ENCODE measurements around the gene LIPT2. TPM values are rescaled to one million over a fixed set of nuclear protein-coding genes. Genes with fewer than 3 reads are reported as not detected.

The LIPT2 gene
- total RNA-seq, 1 experiment from 2014 or later, result 8.2 TPM

DNA sequence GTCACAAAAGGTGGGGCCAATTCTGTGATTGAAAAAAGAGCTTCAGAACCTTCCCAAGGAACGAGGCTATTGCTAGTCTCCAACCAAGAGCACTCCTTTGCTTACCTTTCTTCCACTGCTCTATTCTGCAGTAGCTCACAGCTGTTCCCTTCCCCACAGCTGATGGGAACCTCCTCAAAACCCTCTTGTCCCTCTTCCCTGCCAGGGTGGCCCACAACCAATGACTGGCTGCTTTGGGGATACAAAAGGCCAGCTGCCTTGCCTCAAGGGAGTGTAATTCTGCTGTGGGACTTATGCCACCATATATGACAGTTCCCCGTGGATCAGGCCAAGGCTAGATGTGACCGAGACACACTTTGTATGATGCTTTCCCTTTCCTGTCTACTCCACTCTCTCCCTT, 41.2 kb downstream of the LIPT2 start:
- H3K14ac ChIP-seq (ENCODE audit: insufficient read depth, low read length), result no peak overlapping the region
- Mint-ChIP-seq H3K36me3 (ENCODE audit: insufficient read depth in 1 of 3, low read depth in 3 of 3) (peaks cover 0 to 2% (median 0%) of the 10 kb centered on the region in 3 experiments; a peak in 1 of 7 replicates), H3K27ac (no peak overlapping the region), H3K4me3 (no peak overlapping the region), H3K4me1 (peaks cover 2 to 5% of the 10 kb centered on the region in 2 experiments; a peak in 3 of 4 replicates), H3K9me3 (no peaks in the 10 kb centered on the region), H3K27me3 (ENCODE audit: low read depth) (no peaks in the 10 kb centered on the region; the same call in 1 of the 2 replicates)
- no peak overlapping the region for H2BK5ac ChIP-seq (ENCODE audit: insufficient read length, low read length)
- H2AK5ac ChIP-seq (ENCODE audit: insufficient read length, low read length), result no peak overlapping the region
- no peak overlapping the region for H3K56ac ChIP-seq (ENCODE audit: insufficient read length, low read depth, low read length)
- H2BK15ac ChIP-seq (ENCODE audit: low read depth, low read length), result no peak overlapping the region
- H3K9me3 ChIP-seq (ENCODE audit: control insufficient read depth, low read depth, low read length), result no peaks in the 10 kb centered on the region
- H2AFZ ChIP-seq (ENCODE audit: low read length), result no peak overlapping the region
- TF ChIP-seq CTCF (conservative IDR thresholded peaks at IDR 0.05), result no peak
- no peak overlapping the region for H3K4me2 ChIP-seq (ENCODE audit: insufficient read depth, insufficient read length, low read length)
- WGBS (ENCODE audit: extremely low coverage, insufficient read length, low lambda C conversion rate), result no CpG with 5 or more reads among the region's 3 CpGs
- H3K4me1 ChIP-seq (ENCODE audit: insufficient read depth, low read length), result no peaks in the 10 kb centered on the region
- H3K79me2 ChIP-seq (ENCODE audit: insufficient read depth, low read length), result no peaks in the 10 kb centered on the region
- no peak overlapping the region for H3K4ac ChIP-seq (ENCODE audit: low read depth, low read length)
- H3K79me1 ChIP-seq (ENCODE audit: insufficient read depth, low read depth, low read length, poor library complexity, severe bottlenecking), result no peaks in the 10 kb centered on the region
- H4K20me1 ChIP-seq (ENCODE audit: control insufficient read depth, insufficient read depth, insufficient read length), result no peaks in the 10 kb centered on the region
- no peak overlapping the region for H2BK12ac ChIP-seq (ENCODE audit: insufficient read length, low read depth, low read length)
- H3T11ph ChIP-seq (ENCODE audit: low read length), result no peak overlapping the region
- no peak for DNase-seq
- no peak overlapping the region for H4K91ac ChIP-seq (ENCODE audit: insufficient read length, low read depth, low read length)
- no peak overlapping the region for H3K23ac ChIP-seq (ENCODE audit: insufficient read length, low read depth, low read length)
- no peak overlapping the region for H3K18ac ChIP-seq (ENCODE audit: insufficient read length, low read depth, low read length)
- no peak overlapping the region for H2BK20ac ChIP-seq (ENCODE audit: low read depth, low read length, poor library complexity, severe bottlenecking)
- H3K27ac ChIP-seq (ENCODE audit: insufficient read length, low read depth, low read length), result no peak overlapping the region
- H3K27me3 ChIP-seq (ENCODE audit: insufficient read depth, low read length), result no peaks in the 10 kb centered on the region
- H4K5ac ChIP-seq (ENCODE audit: insufficient read length, low read depth, low read length), result no peak overlapping the region
- no peak overlapping the region for H3K9ac ChIP-seq (ENCODE audit: extremely low read depth, insufficient read length, low read length)
- no peak overlapping the region for H4K8ac ChIP-seq (replicated peaks; ENCODE audit: insufficient read length, low read depth, low read length)
- no peaks in the 10 kb centered on the region for H3K23me2 ChIP-seq (ENCODE audit: insufficient read length, low read depth, low read length, poor library complexity, severe bottlenecking)
- H2BK120ac ChIP-seq (ENCODE audit: low read depth, low read length, poor library complexity, severe bottlenecking), result no peak overlapping the region

Measured in H9 (cell line).